T-helper 1 cell (primary cell): ENCODE data around the gene BCAR3.
"Not testable (repeated sequence)": the region's sequence is repeated elsewhere in the genome, so short reads cannot be mapped to it uniquely, and the experiment has no call there.

Experiments
- DNase-seq, 5 donors: peaks; one replicate each; pipeline ENCODE4 v3.0.0-alpha.2; 2012 to 2020

Gene BCAR3

GRCh38 chr1:93593854-93594602 is 87.6 kb downstream of the BCAR3 start:
- no peak for DNase-seq

DNA sequence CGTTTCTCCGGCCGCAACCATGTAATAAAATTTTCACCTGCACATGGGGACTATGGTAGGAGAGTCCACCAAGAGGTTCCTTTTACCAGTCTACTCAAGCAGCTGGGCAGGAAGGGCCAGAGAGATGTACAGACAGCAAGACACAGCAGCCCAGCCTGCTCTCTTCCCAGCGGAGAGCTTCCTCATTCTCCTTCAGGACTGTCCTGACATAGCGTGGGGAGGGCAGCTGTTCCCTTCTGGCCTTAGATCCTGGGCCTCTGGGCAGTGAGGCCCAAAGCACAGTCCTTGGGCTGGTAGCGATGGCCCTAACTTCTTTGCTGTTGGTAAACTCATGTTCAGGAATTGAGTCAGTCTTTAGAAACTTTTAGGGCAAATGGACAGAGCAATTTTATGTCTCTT is 89.1 kb downstream of the BCAR3 start:
- DNase-seq = no peak

DNA sequence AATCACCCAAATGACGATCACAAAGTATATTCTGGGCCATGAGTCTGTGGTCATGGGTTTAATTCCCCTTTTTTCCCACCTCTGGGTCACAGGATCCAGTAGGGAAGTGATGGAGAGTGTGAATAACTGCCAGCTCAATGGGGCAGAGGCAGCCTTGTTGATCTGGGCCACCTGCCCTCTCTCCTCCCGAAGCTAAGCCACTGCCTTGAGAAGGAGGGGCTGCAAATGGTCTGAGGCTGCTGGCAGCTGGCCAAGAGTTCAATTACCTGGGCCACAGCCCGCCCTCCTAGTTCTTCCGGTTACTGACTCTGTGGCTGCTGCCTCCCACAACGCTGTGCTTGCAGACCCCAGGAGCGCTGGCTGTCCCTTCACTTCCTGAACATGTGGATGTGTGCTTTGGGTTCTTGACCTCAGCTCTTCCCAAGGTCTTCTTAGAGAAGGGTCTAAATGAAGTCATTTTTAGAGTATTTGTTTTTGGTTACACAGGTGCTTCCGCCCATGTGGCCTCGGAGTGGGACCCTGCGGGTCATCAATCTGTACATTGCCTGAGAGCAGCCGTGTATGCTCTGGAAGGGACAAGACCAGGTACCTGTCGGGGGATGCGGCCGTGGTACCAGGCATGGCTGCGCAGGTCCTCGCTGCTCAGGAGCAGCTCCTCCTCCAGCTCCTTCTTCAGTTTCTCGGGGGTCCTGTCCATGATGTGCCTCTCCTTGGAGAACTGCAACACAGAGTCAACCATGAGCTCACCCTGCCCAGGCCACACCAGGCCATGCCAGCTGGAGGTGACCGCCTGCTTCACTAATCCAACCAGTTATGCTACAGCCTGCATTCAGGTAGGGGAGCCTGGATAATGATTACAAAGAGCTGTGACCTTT is 89.7 kb downstream of the BCAR3 start:
- DNase-seq = no peak

GRCh38 chr1:93591291-93591675 is 90.4 kb downstream of the BCAR3 start:
- DNase-seq = not testable (repeated sequence)

GRCh38 chr1:93588955-93589354 is 92.7 kb downstream of the BCAR3 start:
- no peak for DNase-seq

- no peak for DNase-seq
These were observed 93.4 kb downstream of the BCAR3 start for GRCh38 chr1:93588206-93588605.

GRCh38 chr1:93587354-93587753 is 94.3 kb downstream of the BCAR3 start:
- DNase-seq = no peak

DNA sequence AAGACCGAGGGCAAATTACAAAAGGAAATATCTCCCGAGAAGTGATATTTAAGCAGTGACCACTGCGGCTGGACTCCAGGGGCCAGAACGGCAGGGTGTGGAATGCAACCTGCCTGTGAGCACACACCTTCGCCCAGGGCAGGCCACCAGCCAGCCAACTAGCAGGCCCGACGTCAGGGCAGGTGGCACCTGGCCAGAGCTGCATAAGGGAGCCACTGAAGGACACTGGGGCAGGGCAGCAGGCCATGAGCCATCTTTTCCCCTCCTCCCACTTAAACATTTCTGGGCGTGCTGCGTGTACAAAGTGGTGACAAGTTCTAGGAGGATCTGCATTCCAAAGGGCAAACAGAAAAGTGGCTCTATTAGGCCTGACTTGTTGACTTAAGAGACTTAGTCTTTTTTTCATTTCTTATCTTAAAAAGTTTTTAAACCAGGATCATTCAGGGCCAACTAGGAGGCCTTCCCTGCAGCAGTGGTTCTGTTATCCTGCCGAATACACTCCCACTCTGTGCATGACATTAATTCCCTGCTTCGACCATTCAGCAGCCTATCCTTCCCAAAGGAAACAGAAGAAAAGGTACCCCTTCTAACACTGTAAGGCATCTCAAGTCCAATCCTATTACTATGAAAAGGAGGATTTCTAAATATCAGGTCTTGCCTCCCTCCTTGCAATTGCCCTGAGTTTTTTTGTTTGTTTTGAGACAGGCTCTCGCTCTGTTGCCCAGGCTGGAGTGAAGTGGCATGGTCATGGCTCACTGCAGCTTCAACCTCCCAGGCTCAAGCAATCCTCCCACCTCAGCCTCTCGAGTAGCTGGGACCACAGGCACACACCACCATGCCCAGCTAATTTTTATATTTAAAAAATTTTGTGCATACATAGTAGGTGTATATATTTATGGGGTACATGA is 96.3 kb downstream of the BCAR3 start:
- no peak for DNase-seq

DNA sequence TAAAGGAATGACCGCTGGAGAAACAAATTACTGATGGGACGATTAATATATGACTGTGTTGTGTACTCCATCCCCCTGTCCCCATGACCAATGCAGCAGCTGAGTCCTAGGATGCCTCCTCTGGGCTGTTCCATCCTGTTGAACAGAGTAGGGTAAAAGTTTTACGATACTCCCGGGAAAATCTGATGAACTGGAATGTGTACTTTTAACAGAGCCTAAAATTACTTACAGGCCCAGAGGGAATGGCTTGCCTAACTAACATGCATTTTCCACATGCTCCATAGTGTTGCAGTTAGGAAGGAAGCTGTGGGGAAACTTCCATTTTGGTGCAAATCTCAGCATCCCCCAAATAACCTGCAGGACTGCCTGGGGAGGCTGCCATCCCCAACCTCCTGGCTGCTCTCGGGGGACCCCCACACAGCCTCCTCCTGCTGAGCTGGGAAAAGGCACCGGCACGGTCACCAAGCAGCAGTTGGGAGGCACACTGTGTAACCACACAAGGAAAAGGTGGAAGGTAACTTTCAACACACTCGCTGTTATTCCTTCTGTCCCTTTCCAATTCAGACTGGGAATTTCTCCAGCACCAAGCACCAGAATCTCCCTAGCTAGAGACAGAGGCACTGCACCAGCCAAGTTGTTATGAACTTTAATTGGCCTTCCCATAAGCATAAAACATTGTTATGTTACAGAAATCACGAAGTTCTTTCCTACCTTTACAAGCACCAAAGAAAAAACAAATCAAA is 97.2 kb downstream of the BCAR3 start:
- DNase-seq = no peak

DNA sequence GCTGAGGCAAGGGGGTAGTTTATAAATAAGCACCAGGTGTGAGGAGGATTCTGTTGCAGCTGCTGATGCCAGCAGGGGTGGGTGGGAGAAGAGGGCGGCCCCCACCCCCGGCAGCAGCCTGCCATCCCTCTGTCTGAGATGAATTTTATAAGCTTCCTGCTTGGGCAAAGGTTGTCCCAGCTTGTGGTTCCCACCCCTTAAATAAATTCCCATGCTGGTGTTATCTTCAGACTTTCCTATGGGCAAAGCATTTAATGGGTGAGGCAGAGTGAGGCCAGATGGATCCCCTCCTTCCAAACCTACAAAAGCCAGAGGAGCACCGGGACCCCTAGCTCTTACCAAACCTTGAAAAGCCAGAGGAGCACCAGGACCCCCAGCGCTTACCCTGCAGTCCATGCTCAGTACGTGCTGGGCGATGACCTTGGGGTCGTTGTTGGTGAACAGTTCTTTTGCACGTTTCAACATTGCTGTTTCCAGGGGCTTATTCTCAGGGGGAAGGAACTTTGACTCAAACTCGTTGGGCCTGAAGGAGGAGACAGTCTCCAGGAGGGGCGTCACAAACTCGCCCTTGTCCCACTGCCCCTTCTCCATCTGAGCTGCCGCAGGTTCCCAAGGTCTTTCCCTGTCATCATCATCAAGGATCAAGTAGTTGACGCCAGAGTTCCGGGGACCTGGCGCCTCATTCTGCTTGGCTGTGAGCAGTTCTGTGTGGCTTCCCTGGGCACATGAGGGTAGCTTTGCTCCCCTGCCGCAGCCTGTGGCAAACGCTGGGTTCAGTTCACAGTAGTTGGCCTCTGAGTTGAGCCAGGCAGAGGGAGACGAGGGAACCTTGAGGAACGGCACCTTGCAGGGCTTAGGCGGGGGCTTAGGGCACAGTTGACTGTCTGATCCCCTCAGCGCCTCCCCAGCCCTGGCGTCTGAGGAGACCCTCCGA is 99.5 kb downstream of the BCAR3 start:
- no peak for DNase-seq

DNA sequence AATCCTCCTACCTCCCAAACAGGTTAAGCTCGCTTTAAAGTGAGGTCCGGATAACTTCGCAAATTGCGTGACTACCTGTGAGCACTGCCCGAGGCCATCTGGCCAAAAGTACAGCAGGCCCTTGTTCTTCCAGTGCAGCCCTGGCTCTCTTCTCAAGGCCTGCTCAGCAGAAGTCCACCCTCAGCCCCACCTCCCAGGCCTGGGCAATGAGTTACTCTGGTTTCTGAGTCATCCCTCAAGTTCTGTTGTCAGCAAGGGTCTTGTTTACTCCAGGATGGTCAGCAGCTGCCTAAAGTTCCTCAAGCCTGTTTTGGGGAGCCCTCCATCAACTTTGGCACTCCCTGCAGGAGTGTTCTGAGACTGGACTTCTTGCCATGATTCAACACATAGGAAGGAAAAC is 101.7 kb downstream of the BCAR3 start:
- no peak for DNase-seq

DNA sequence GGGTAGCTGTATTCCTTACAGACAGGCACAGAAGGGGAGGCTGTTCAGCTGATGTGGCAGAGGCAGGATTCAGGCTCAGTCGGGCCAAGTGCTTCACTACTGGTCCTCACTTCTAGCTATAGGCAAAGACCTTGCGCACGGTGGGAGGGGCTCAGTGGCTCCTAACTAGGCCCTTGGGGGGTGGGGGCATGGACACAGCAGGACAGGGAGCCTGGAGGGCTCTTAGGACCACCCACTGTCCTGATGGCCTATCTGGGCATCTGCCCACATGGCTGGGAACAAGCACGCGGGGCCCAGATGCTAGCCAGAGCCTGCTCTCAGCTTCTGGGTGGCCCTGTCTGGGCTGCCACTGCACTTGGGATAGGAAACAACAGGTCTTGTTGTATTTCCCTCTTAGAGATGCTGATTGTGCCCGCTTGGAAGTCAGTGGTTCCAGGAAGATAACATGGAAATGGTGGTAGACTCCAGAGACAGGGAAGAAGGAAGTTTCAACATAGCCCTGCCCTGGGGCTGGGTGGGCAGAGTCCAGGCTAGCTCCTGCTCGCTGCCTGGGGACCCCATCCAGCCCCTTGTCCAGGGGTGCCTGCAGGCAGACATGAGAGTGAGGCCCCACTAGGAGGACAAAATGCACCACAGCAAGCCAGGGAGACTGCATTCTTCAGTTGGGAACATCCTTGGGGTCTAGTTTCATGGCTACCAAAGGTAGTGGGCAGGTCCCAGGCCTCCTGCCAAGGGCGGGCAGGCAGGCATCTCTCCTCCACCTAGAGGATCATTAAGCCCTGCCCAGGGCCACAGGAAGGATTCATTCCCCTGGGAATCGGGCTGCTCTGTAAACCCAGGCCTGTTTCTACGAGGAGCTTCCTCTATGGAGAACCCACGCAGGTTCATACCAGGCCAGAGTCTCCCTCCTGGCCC is 102.5 kb downstream of the BCAR3 start:
- DNase-seq = no peak

DNA sequence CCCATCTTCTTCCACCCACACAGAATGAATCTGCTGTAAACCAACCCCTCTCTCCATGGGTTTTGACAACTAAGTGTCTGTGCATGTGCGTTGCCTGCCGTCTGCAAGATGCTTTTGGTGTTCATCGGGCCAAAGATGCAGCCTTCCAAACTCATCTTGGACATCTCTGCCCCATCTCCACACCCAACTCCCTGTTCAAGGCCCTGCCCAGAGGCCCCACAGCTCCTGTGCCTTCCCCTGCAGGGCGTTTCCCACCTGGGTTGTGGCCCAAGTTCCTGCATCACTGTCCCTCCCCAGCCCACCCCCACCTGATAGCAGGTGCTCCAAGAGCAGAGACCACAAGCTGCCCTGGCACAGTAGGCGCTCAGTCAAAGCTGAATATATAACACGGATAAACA is 103.2 kb downstream of the BCAR3 start:
- no peak for DNase-seq

- DNase-seq = no peak
These were observed 103.9 kb downstream of the BCAR3 start for GRCh38 chr1:93577536-93578432.

DNA sequence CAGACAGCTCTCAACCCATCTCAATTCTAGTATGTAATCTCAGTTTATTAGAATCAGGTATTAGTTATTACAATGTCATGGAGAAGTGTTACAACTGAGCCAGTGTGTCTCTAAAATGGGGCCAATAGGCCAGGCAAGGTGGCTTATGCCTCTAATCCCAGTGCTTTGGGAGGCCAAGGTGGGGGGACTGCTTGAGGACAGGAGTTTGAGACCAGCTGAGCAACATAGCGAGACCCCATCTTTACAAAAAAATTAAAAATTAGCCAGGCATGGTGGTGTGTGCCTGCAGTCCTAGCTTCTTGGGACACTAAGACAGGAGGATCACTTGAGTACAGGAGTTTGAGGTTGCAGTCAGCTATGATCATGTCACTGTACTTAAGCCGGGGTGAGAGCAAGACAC is 104.9 kb downstream of the BCAR3 start:
- DNase-seq = no peak

DNA sequence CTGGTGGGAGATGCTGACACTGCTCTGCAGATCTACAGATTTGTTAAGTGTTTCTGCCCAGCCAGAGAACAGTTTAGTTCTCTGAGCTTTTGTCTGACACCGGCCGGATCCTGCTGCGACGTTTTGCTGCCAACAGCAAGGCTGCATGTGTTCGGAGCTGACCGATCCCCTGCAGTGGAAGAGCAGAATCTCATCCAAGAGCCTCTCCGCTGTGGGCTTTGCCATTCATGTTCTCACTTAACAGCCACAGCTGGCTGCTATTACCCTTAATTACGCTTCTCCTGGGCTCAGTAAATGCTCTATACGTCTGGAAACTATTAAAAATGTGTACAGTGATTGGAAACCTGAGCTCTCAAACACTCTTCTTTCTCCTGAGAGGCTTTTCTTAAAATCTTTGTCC is 105.3 kb downstream of the BCAR3 start:
- DNase-seq = no peak

DNA sequence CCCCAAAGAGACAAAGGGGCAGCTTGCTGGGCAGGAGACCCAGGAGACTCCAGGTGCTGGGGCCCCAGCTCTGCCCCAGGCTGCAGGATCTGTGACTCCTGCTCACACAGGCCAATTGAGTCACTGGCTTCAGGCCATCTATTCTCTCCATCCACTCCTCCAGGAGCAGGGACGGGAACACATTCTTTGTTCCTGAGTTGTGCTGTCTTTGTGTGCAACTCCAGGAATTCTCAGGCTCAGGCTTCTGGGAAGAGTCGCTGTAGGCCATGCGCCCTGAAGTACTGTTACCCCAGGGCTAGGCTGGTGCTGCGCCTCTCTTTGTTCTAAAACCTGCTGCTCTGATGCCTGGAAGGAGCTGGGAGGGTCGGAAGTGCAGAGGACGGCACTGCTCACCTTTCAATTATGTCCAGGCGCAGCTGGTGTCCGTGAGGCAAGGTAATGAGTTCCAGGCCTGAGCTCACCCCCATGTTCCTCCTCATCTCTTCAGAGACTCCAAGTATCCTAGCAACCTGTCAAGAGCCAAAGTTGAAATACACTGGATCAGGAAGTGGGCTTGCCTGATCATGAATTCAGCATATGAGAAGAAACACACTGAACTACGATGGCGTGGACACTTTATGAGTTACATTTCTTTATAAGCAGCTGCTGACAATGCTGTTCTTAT is 105.9 kb downstream of the BCAR3 start:
- DNase-seq = no peak

DNA sequence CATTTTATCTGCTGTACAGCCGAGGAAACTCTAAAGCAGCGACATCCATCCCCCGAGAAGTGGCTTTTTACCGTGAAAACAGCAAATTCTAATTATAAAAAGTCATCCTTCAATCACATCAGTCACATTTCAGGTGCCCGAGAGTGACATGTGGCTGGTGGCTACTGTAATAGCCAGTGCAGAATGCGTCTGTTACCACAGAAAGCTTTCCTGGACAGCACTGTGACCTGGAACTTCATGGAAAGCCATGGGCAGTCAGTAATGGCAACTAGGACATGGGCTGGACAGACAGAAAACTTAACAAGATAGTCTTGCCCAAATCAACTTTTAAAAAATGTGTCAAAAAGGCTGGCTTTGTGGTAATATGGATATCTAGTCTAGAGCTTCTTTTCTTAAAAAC is 106.6 kb downstream of the BCAR3 start:
- no peak for DNase-seq
